Tibial nerve (tissue), 4 donors: Measurements from ENCODE around the gene METRN. TPM values are rescaled to one million over a fixed set of nuclear protein-coding genes. Genes with fewer than 3 reads are reported as not detected.

Source experiments
- DNase-seq, 2 donors: peaks; one replicate each; pipeline ENCODE4 v3.0.0-alpha.2; 2019; ENCODE audit warnings: low spot score in 2 of 2
- H3K27ac ChIP-seq, 4 donors: fragments of 200-600 bp; sonication (generic) in 3 of 4; one replicate each; pipeline ENCODE4 v1.5.1; 2017 to 2019; ENCODE audit warnings: mild to moderate bottlenecking in 1 of 4
- H3K27me3 ChIP-seq, 2 donors: fragments of 200-600 bp; sonication (generic) in 1 of 2; one replicate each; pipeline versions ENCODE4 v1.5.1 to v1.6.0; 2017 to 2019
- H3K36me3 ChIP-seq, 3 donors: fragments of 200-600 bp; sonication (generic); one replicate each; pipeline ENCODE4 v1.5.1; 2018 to 2019
- H3K4me1 ChIP-seq, 4 donors: fragments of 200-600 bp; sonication (generic) in 3 of 4; one replicate each; pipeline ENCODE4 v1.5.1; 2017 to 2019
- H3K4me3 ChIP-seq, 4 donors: fragments of 200-600 bp; sonication (generic) in 3 of 4; one replicate each; pipeline ENCODE4 v1.5.1; 2017 to 2019; ENCODE audit warnings: mild to moderate bottlenecking in 1 of 4, moderate library complexity in 1 of 4
- H3K9me3 ChIP-seq, 4 donors: fragments of 200-600 bp; sonication (generic) in 3 of 4; one replicate each; pipeline ENCODE4 v1.5.1; 2017 to 2019
- CTCF ChIP-seq, 5 experiments: fragments of 200-600 bp in 3 of 5; fragments of 450-650 bp in 2 of 5; sonication (generic) in 3 of 5; IDR thresholded peaks; one replicate each; pipeline ENCODE4 v1.5.1; 2016 to 2019; ENCODE audit warnings: antibody characterized with exemption in 5 of 5, mild to moderate bottlenecking in 3 of 5, moderate library complexity in 2 of 5
- EP300 ChIP-seq, 2 donors: sonication (generic); formaldehyde crosslinking; IDR thresholded peaks; one replicate each; pipeline ENCODE4 v1.6.1; 2017; ENCODE audit warnings: antibody characterized with exemption in 2 of 2, mild to moderate bottlenecking in 1 of 2
- POLR2A ChIP-seq, 2 donors: fragments of 450-650 bp; IDR thresholded peaks; one replicate each; pipeline ENCODE4 v1.6.1; 2017; ENCODE audit warnings: antibody characterized with exemption in 2 of 2, mild to moderate bottlenecking in 2 of 2, moderate library complexity in 2 of 2
- WGBS, 2 donors: methylation state at CpG; one replicate each; pipeline ENCODE4 v1.1.5; 2018; 5-methylcytosine and 5-hydroxymethylcytosine counted together
- total RNA-seq, 4 donors: library from RNA; depleted of rRNA; stranded (reverse); fragments of >200 nt; gene quantifications; one replicate each; pipeline ENCODE4 v1.1.0, GENCODE V29; 2016

The METRN gene
- total RNA-seq = 100 to 1,000 TPM in 3 of 4 donors, 10 to 100 TPM in 1; 78.8 to 131 (median 108) TPM

- 2 to 8% methylated on average over 30 to 43 of the region's 108 CpGs for WGBS, 2 donors
- H3K36me3 ChIP-seq = no peaks in the 10 kb centered on the region
- TF ChIP-seq EP300 (IDR thresholded peaks at IDR 0.05) = peak in 1 of 2 donors; percentile 35
- TF ChIP-seq CTCF (IDR thresholded peaks at IDR 0.05) = peak in 1 of 5 experiments; percentile 13
- TF ChIP-seq POLR2A (IDR thresholded peaks at IDR 0.05) = peak in 1 of 2 donors; percentile 46
- no peaks in the 10 kb centered on the region for H3K9me3 ChIP-seq
- peaks cover 0 to 73% (median 37%) of the 10 kb centered on the region in 4 donors for H3K4me1 ChIP-seq
- peaks cover 0 to 18% of the 10 kb centered on the region in 2 donors for H3K27me3 ChIP-seq
- H3K27ac ChIP-seq = peak within 1 kb of the TSS; percentile 30 to 88 (median 81)
- peak; percentile 88 to 90 for DNase-seq
- peak within 1 kb of the TSS; percentile 49 to 89 (median 66) for H3K4me3 ChIP-seq
Measured at GRCh38 chr16:714558-715476, at the start of gene METRN. Gene METRN, plus strand, starts transcription at chr16:715118. Its CDS starts 172 bp downstream, at chr16:715290.

- no peak for DNase-seq
- peaks cover 0 to 27% (median 4%) of the 10 kb centered on the region in 3 donors for H3K36me3 ChIP-seq
- H3K4me3 ChIP-seq = no peak overlapping the region
- H3K4me1 ChIP-seq = peaks cover 3 to 29% (median 14%) of the 10 kb centered on the region in 4 donors
- no peak overlapping the region for H3K27ac ChIP-seq
- H3K9me3 ChIP-seq = no peaks in the 10 kb centered on the region
- H3K27me3 ChIP-seq = no peaks in the 10 kb centered on the region
- TF ChIP-seq EP300 (IDR thresholded peaks at IDR 0.05) (no peak), CTCF (IDR thresholded peaks at IDR 0.05) (no peak), POLR2A (IDR thresholded peaks at IDR 0.05) (no peak)
- 81 to 93% methylated on average over 13 of the region's 13 CpGs for WGBS, 2 donors
Measured at GRCh38 chr16:666572-666971, 48.3 kb upstream of the METRN start.

- WGBS, 2 donors = 82 to 90% methylated on average over 14 to 21 of the region's 22 CpGs
- H3K9me3 ChIP-seq = no peaks in the 10 kb centered on the region
Measured at GRCh38 chr16:667113-667779, 47.7 kb upstream of the METRN start.

GRCh38 chr16:667780-668518, 47.0 kb upstream of the METRN start, which contains the start of gene RHOT2:
Gene RHOT2, plus strand, starts transcription at chr16:668132. Its CDS starts 68 bp downstream, at chr16:668200.
- Histone ChIP-seq H3K9me3 (no peaks in the 10 kb centered on the region), H3K4me3 (peak within 1 kb of the TSS; percentile 91 to 99 (median 96)), H3K4me1 (peaks cover 3 to 29% (median 12%) of the 10 kb centered on the region in 4 donors), H3K36me3 (peaks cover 0 to 40% (median 4%) of the 10 kb centered on the region in 3 donors), H3K27ac (peak within 1 kb of the TSS; percentile 86 to 97 (median 94)), H3K27me3 (no peaks in the 10 kb centered on the region)
- peak in 1 of 2 donors; percentile 77 for TF ChIP-seq EP300 (IDR thresholded peaks at IDR 0.05)
- peak; percentile 90 to 99 (median 95) for TF ChIP-seq CTCF (IDR thresholded peaks at IDR 0.05)
- TF ChIP-seq POLR2A (IDR thresholded peaks at IDR 0.05) = peak; percentile 30 to 72
- WGBS, 2 donors = 0% methylated on average over 32 to 44 of the region's 78 CpGs
- peak; percentile 82 to 90 for DNase-seq

More at GRCh38 chr16:667113-667779, 47.7 kb upstream of the METRN start:
- no peak for DNase-seq
- TF ChIP-seq CTCF (IDR thresholded peaks at IDR 0.05) = no peak
- no peak for TF ChIP-seq POLR2A (IDR thresholded peaks at IDR 0.05)
- no peak for TF ChIP-seq EP300 (IDR thresholded peaks at IDR 0.05)
- peaks cover 3 to 29% (median 12%) of the 10 kb centered on the region in 4 donors for H3K4me1 ChIP-seq
- peak overlapping the region; percentile 86 to 97 (median 94) for H3K27ac ChIP-seq
- no peaks in the 10 kb centered on the region for H3K27me3 ChIP-seq
- H3K36me3 ChIP-seq = peaks cover 0 to 33% (median 4%) of the 10 kb centered on the region in 3 donors
- peak overlapping the region in 1 of 4 donors; percentile 91 for H3K4me3 ChIP-seq
